ENCODE measurements around the gene ZNG1C. TPM values are rescaled to one million over a fixed set of nuclear protein-coding genes. Genes with fewer than 3 reads are reported as not detected.
A peak's percentile ranks its signal among the peaks of the same experiment; 100 is the strongest.
"Not testable (repeated sequence)": the region's sequence is repeated elsewhere in the genome, so short reads cannot be mapped to it uniquely, and the experiment has no call there.

The ZNG1C gene
- total and polyA plus RNA-seq, 8 donors, result 12.1 to 19.7 (median 15.3) TPM

- H3K9me3 ChIP-seq; intact Hi-C loops (cut with DNase I); FAIRE-seq; H3K4me3 ChIP-seq; H3K27me3 ChIP-seq; H3K4me1 ChIP-seq; H3K36me3 ChIP-seq; DNase-seq; H3K27ac ChIP-seq: not testable (repeated sequence)
- 5 to 11% methylated on average over 3 to 5 of the region's 10 CpGs for WGBS, 2 donors
- TF ChIP-seq, protein P1, sequence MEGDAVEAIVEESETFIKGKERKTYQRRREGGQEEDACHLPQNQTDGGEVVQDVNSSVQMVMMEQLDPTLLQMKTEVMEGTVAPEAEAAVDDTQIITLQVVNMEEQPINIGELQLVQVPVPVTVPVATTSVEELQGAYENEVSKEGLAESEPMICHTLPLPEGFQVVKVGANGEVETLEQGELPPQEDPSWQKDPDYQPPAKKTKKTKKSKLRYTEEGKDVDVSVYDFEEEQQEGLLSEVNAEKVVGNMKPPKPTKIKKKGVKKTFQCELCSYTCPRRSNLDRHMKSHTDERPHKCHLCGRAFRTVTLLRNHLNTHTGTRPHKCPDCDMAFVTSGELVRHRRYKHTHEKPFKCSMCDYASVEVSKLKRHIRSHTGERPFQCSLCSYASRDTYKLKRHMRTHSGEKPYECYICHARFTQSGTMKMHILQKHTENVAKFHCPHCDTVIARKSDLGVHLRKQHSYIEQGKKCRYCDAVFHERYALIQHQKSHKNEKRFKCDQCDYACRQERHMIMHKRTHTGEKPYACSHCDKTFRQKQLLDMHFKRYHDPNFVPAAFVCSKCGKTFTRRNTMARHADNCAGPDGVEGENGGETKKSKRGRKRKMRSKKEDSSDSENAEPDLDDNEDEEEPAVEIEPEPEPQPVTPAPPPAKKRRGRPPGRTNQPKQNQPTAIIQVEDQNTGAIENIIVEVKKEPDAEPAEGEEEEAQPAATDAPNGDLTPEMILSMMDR (IDR thresholded peaks at IDR 0.05), result peak in 1 of 4 donors; percentile 18
- ATAC-seq, result peak; percentile 81 to 99 (median 97)
Observed at GRCh38 chr9:68342265-68343025, 100.7 kb downstream of the ZNG1C start.

DNA sequence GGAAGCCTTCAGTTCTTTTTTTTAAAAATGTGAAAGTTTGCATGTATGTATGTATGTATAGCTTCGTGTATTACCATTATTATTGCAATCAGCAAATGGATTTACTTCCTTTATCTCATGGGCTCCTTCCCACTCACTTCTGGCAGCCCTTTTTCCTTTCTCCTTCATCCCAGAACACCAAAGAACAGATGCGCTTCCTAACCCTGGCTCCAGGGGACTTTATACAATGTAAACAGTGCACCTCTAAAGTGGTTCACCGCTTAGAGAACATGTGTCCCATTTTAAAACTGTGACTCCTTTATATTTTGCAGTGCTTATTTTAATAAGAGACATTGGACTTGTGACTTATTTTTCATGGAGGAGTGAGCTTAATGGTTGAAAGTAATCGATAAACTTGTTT is 101.5 kb downstream of the ZNG1C start:
- H3K4me3 ChIP-seq; H3K9me3 ChIP-seq; FAIRE-seq; H3K27me3 ChIP-seq; H3K4me1 ChIP-seq; DNase-seq; intact Hi-C loops (cut with DNase I); ATAC-seq; H3K36me3 ChIP-seq; H3K27ac ChIP-seq: not testable (repeated sequence)
- WGBS, 2 donors, result 61 to 73% methylated on average over 3 of the region's 4 CpGs

DNA sequence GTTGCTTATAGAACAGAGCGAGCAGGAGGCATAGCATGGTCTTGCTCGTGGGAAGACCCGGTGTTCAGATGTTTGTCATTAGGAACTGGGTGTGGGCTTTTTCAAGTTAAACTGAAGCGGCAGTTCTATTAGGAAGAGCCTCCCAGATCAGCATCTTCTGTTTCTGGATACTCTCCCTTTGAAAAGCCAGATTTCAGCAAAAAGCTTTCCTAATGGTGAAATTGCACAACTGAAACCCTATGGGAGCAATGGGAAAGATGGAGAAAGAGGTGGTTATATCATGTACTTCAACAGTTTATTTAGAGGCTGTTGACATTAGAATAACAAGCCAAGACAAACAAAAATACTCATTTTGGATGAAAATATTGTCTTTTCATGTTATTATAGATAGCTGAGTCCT is 102.2 kb downstream of the ZNG1C start:
- H3K27ac ChIP-seq; intact Hi-C loops (cut with DNase I); H3K36me3 ChIP-seq; DNase-seq; FAIRE-seq; H3K4me3 ChIP-seq; H3K27me3 ChIP-seq; H3K4me1 ChIP-seq; ATAC-seq; H3K9me3 ChIP-seq: not testable (repeated sequence)
- 56 to 59% methylated on average over 3 of the region's 4 CpGs for WGBS, 2 donors

Other genes with a start within 250 kb of the ZNG1C start
- gene FOXD4L3, start 60.9 kb downstream of the ZNG1C start, total RNA-seq, result under 1 TPM in 3 of 6 donors, not detected in 3; 0.08 to 0.22 (median 0.12) TPM
- under 1 TPM; 0.05 to 0.15 TPM for gene FOXD4L3, start 60.9 kb downstream of the ZNG1C start, polyA plus RNA-seq
- gene PGM5, start 114.6 kb downstream of the ZNG1C start, total RNA-seq, result 1 to 10 TPM; 1.9 to 4.6 (median 2.5) TPM
- gene PGM5, start 114.6 kb downstream of the ZNG1C start, polyA plus RNA-seq, result 1 to 10 TPM; 2.2 to 2.4 TPM